C4-2B (cell line): ENCODE measurements around the gene GDF10.

Source experiments
- H3K27ac ChIP-seq: fragments of 450-650 bp; 2 replicates; pipeline ENCODE4 v1.5.1; 2017
- CTCF ChIP-seq: fragments of 450-650 bp; conservative IDR thresholded peaks from 2 replicates; pipeline ENCODE4 v1.5.1; 2017; ENCODE audit warnings: mild to moderate bottlenecking
- ZFX ChIP-seq: fragments of 450-650 bp; IDR thresholded peaks from 2 replicates; pipeline ENCODE4 v1.6.1; 2017

Gene GDF10

GRCh38 chr10:47255866-47256265 is 44.1 kb upstream of the GDF10 start:
- H3K27ac ChIP-seq: no peak overlapping the region; the same call in 1 of the 2 replicates
- no peak for TF ChIP-seq CTCF
- no peak for TF ChIP-seq ZFX

- H3K27ac ChIP-seq: no peak overlapping the region
- TF ChIP-seq CTCF: no peak
- no peak for TF ChIP-seq ZFX
Observed at GRCh38 chr10:47256751-47257336, 43.2 kb upstream of the GDF10 start.

GRCh38 chr10:47257396-47258120 is 42.4 kb upstream of the GDF10 start:
- TF ChIP-seq CTCF (no peak), ZFX (no peak)
- H3K27ac ChIP-seq: no peak overlapping the region

- no peak overlapping the region for H3K27ac ChIP-seq
- TF ChIP-seq ZFX: no peak
- TF ChIP-seq CTCF: no peak
Observed at GRCh38 chr10:47258921-47259320, 41.1 kb upstream of the GDF10 start.

- H3K27ac ChIP-seq: no peak overlapping the region
- TF ChIP-seq CTCF (no peak), ZFX (no peak)
Observed at GRCh38 chr10:47259466-47259865, 40.5 kb upstream of the GDF10 start.

GRCh38 chr10:47260505-47261111 is 39.4 kb upstream of the GDF10 start:
- H3K27ac ChIP-seq: no peak overlapping the region
- no peak for TF ChIP-seq CTCF
- no peak for TF ChIP-seq ZFX

- no peak overlapping the region for H3K27ac ChIP-seq
- TF ChIP-seq CTCF: no peak
- TF ChIP-seq ZFX: no peak
Observed at GRCh38 chr10:47261121-47261520, 38.9 kb upstream of the GDF10 start.
